H9 (cell line): ENCODE measurements around the gene TRIOBP. TPM values are rescaled to one million over a fixed set of nuclear protein-coding genes. Genes with fewer than 3 reads are reported as not detected.

ENCODE experiments used
- DNase-seq: peaks from one replicate; pipeline ENCODE4 v3.0.0-alpha.2; 2017
- H2AFZ ChIP-seq: one replicate; pipeline ENCODE4 v1.6.1; 2013; ENCODE audit warnings: mild to moderate bottlenecking, low read length, control low read depth, moderate library complexity
- H2AK5ac ChIP-seq: 2 replicates; pipeline ENCODE4 v1.6.1; 2013; ENCODE audit warnings: low read length, control low read depth, mixed read lengths; ENCODE audit not compliant: insufficient read length
- H2BK120ac ChIP-seq: one replicate; pipeline ENCODE4 v1.6.1; 2013; ENCODE audit warnings: low read depth, mild to moderate bottlenecking, low read length, control low read depth, inconsistent platforms; ENCODE audit not compliant: poor library complexity, severe bottlenecking
- H2BK12ac ChIP-seq: 2 replicates; pipeline ENCODE4 v1.6.1; 2013; ENCODE audit warnings: low read length, control low read depth, mixed read lengths, low read depth; ENCODE audit not compliant: insufficient read length
- H2BK15ac ChIP-seq: 2 replicates; pipeline ENCODE4 v1.6.1; 2013; ENCODE audit warnings: low read depth, low read length, control low read depth
- H2BK20ac ChIP-seq: one replicate; pipeline ENCODE4 v1.6.1; 2013; ENCODE audit warnings: low read depth, mild to moderate bottlenecking, low read length, control low read depth, inconsistent platforms; ENCODE audit not compliant: poor library complexity, severe bottlenecking
- H2BK5ac ChIP-seq: 2 replicates; pipeline ENCODE4 v1.6.1; 2013; ENCODE audit warnings: low read length, control low read depth, mixed read lengths; ENCODE audit not compliant: insufficient read length
- H3K14ac ChIP-seq: 2 replicates; pipeline ENCODE4 v1.6.1; 2013; ENCODE audit warnings: low read length, control low read depth; ENCODE audit not compliant: insufficient read depth
- H3K18ac ChIP-seq: 2 replicates; pipeline ENCODE4 v1.6.1; 2013; ENCODE audit warnings: low read depth, mild to moderate bottlenecking, mixed read lengths, low read length, control low read depth; ENCODE audit not compliant: insufficient read length
- H3K23ac ChIP-seq: 2 replicates; pipeline ENCODE4 v1.6.1; 2013; ENCODE audit warnings: low read length, control low read depth, mixed read lengths, low read depth; ENCODE audit not compliant: insufficient read length
- H3K23me2 ChIP-seq: 2 replicates; pipeline ENCODE4 v1.6.1; 2013; ENCODE audit warnings: low read depth, mild to moderate bottlenecking, mixed read lengths, low read length, control low read depth; ENCODE audit not compliant: insufficient read length, poor library complexity, severe bottlenecking
- H3K27ac ChIP-seq: 2 replicates; pipeline ENCODE4 v1.5.1; 2013; ENCODE audit warnings: low read length, control low read depth, mixed read lengths, low read depth; ENCODE audit not compliant: insufficient read length
- H3K27me3 ChIP-seq: 2 replicates; pipeline ENCODE4 v1.6.1; 2013; ENCODE audit warnings: low read length, control low read depth, inconsistent platforms; ENCODE audit not compliant: insufficient read depth
- H3K4ac ChIP-seq: 2 replicates; pipeline ENCODE4 v1.6.1; 2013; ENCODE audit warnings: low read depth, mild to moderate bottlenecking, control low read depth, inconsistent platforms, low read length, moderate library complexity
- H3K4me1 ChIP-seq: 2 replicates; pipeline ENCODE4 v1.6.1; 2013; ENCODE audit warnings: low read length, control low read depth, inconsistent platforms; ENCODE audit not compliant: insufficient read depth
- H3K4me2 ChIP-seq: 2 replicates; pipeline ENCODE4 v1.6.1; 2013; ENCODE audit warnings: low read length, control low read depth, mixed read lengths; ENCODE audit not compliant: insufficient read length, insufficient read depth
- H3K56ac ChIP-seq: 2 replicates; pipeline ENCODE4 v1.6.1; 2013; ENCODE audit warnings: low read depth, mild to moderate bottlenecking, mixed read lengths, low read length, control low read depth; ENCODE audit not compliant: insufficient read length
- H3K79me1 ChIP-seq: 2 replicates; pipeline ENCODE4 v1.6.1; 2013; ENCODE audit warnings: low read depth, mild to moderate bottlenecking, moderate library complexity, low read length, control low read depth, inconsistent platforms; ENCODE audit not compliant: insufficient read depth, poor library complexity, severe bottlenecking
- H3K79me2 ChIP-seq: 2 replicates; pipeline ENCODE4 v1.6.1; 2013; ENCODE audit warnings: low read length, control low read depth, inconsistent platforms; ENCODE audit not compliant: insufficient read depth
- H3K9ac ChIP-seq: 2 replicates; pipeline ENCODE4 v1.6.1; 2013; ENCODE audit warnings: low read length, control low read depth, mixed read lengths; ENCODE audit not compliant: insufficient read length; ENCODE audit errors: extremely low read depth
- H3K9me3 ChIP-seq: one replicate; pipeline ENCODE4 v1.6.1; 2013; ENCODE audit warnings: low read depth, low read length, inconsistent platforms; ENCODE audit not compliant: control insufficient read depth
- H3T11ph ChIP-seq: one replicate; pipeline ENCODE4 v1.6.1; 2013; ENCODE audit warnings: mild to moderate bottlenecking, low read length, control low read depth, inconsistent platforms
- H4K20me1 ChIP-seq: one replicate; pipeline ENCODE4 v1.6.1; 2013; ENCODE audit not compliant: control insufficient read depth, insufficient read length, insufficient read depth
- H4K5ac ChIP-seq: 2 replicates; pipeline ENCODE4 v1.6.1; 2013; ENCODE audit warnings: low read depth, mild to moderate bottlenecking, mixed read lengths, low read length, control low read depth; ENCODE audit not compliant: insufficient read length
- H4K8ac ChIP-seq: replicated peaks from 2 replicates; pipeline ENCODE4 v1.6.1; 2013; ENCODE audit warnings: low read length, control low read depth, mixed read lengths, low read depth; ENCODE audit not compliant: insufficient read length
- H4K91ac ChIP-seq: 2 replicates; pipeline ENCODE4 v1.6.1; 2013; ENCODE audit warnings: low read depth, mild to moderate bottlenecking, moderate library complexity, mixed read lengths, low read length, control low read depth; ENCODE audit not compliant: insufficient read length
- H3K27ac Mint-ChIP-seq, 3 experiments: 2 replicates in 2 of 3; 3 replicates in 1 of 3; pipeline ENCODE4 v1.8.0; 2020 to 2021; ENCODE audit warnings: mixed read lengths in 3 of 3, mild to moderate bottlenecking in 1 of 3, moderate library complexity in 1 of 3
- H3K27me3 Mint-ChIP-seq: 2 replicates; pipeline ENCODE4 v1.8.0; 2021; ENCODE audit warnings: low read depth, mild to moderate bottlenecking, moderate library complexity, mixed read lengths
- H3K36me3 Mint-ChIP-seq, 3 experiments: 2 replicates in 2 of 3; 3 replicates in 1 of 3; pipeline ENCODE4 v1.8.0; 2020 to 2021; ENCODE audit warnings: low read depth in 3 of 3, mixed read lengths in 3 of 3; ENCODE audit not compliant: insufficient read depth in 1 of 3
- H3K4me1 Mint-ChIP-seq, 2 experiments: 2 replicates each; pipeline ENCODE4 v1.8.0; 2020; ENCODE audit warnings: mixed read lengths in 2 of 2
- H3K4me3 Mint-ChIP-seq, 2 experiments: 2 replicates in 1 of 2; 3 replicates in 1 of 2; pipeline ENCODE4 v1.8.0; 2020 to 2021; ENCODE audit warnings: mild to moderate bottlenecking in 2 of 2, mixed read lengths in 2 of 2, moderate library complexity in 1 of 2
- H3K9me3 Mint-ChIP-seq, 2 experiments: 2 replicates in 1 of 2; 3 replicates in 1 of 2; pipeline ENCODE4 v1.8.0; 2020; ENCODE audit warnings: mild to moderate bottlenecking in 2 of 2, mixed read lengths in 2 of 2, moderate library complexity in 1 of 2
- CTCF ChIP-seq: fragments of 200-600 bp; sonication (generic); conservative IDR thresholded peaks from 3 replicates; pipeline ENCODE4 v1.8.0; 2021; ENCODE audit warnings: antibody characterized with exemption, mild to moderate bottlenecking
- WGBS: extraction: QIAGEN DNeasy Blood & Tissue Kit; methylation state at CpG from one replicate; pipeline ENCODE4 v1.1.7; 2013; ENCODE audit warnings: missing lambda C conversion rate, low lambda C conversion rate, mixed read lengths; ENCODE audit not compliant: insufficient read length; ENCODE audit errors: extremely low coverage; 5-methylcytosine and 5-hydroxymethylcytosine counted together
- total RNA-seq: library from RNA; stranded (reverse); gene quantifications from 2 replicates; pipeline ENCODE4 v1.2.1, GENCODE V29; 2021

TRIOBP gene
- total RNA-seq, 1 experiment from 2014 or later: 52.7 TPM

GRCh38 chr22:37747080-37747714, 50.3 kb downstream of the TRIOBP start:
- no CpG with 5 or more reads among the region's 16 CpGs for WGBS
- Mint-ChIP-seq H3K4me1 (peaks cover 25 to 34% of the 10 kb centered on the region in 2 experiments), H3K36me3 (peaks cover 3 to 21% (median 19%) of the 10 kb centered on the region in 3 experiments; a peak in 5 of 7 replicates), H3K9me3 (no peaks in the 10 kb centered on the region), H3K4me3 (peak overlapping the region; percentile 75 to 90), H3K27ac (no peak overlapping the region), H3K27me3 (peaks cover 20% of the 10 kb centered on the region)
- peak; percentile 59 for DNase-seq
- peaks cover 8% of the 10 kb centered on the region for H3K23me2 ChIP-seq
- no peak overlapping the region for H2BK5ac ChIP-seq
- no peak overlapping the region for H3K23ac ChIP-seq
- H3K79me2 ChIP-seq: no peaks in the 10 kb centered on the region
- no peaks in the 10 kb centered on the region for H3K4me1 ChIP-seq
- no peak overlapping the region for H3T11ph ChIP-seq
- H2BK12ac ChIP-seq: no peak overlapping the region
- H3K27ac ChIP-seq: no peak overlapping the region
- H4K20me1 ChIP-seq: no peaks in the 10 kb centered on the region
- no peak overlapping the region for H4K8ac ChIP-seq
- H3K18ac ChIP-seq: no peak overlapping the region
- H2AFZ ChIP-seq: no peak overlapping the region
- H2AK5ac ChIP-seq: no peak overlapping the region
- H3K14ac ChIP-seq: no peak overlapping the region
- H3K4ac ChIP-seq: no peak overlapping the region
- no peaks in the 10 kb centered on the region for H3K79me1 ChIP-seq
- H3K27me3 ChIP-seq: peaks cover 6% of the 10 kb centered on the region; the same call in 1 of the 2 replicates
- no peak for TF ChIP-seq CTCF
- H3K9ac ChIP-seq: peak overlapping the region; percentile 60
- no peak overlapping the region for H3K56ac ChIP-seq
- H2BK20ac ChIP-seq: no peak overlapping the region
- H4K5ac ChIP-seq: no peak overlapping the region
- H3K4me2 ChIP-seq: peak overlapping the region; percentile 69
- no peak overlapping the region for H4K91ac ChIP-seq
- H3K9me3 ChIP-seq: no peaks in the 10 kb centered on the region
- H2BK15ac ChIP-seq: no peak overlapping the region
- H2BK120ac ChIP-seq: no peak overlapping the region
